Measurements from ENCODE around the gene TTN.

- TF ChIP-seq TARDBP (IDR thresholded peaks at IDR 0.05) (no peak), SP1 (IDR thresholded peaks at IDR 0.05) (no peak), NFRKB (IDR thresholded peaks at IDR 0.05) (no peak), PKNOX1 (IDR thresholded peaks at IDR 0.05) (no peak), SUZ12 (IDR thresholded peaks at IDR 0.05) (no peak), L3MBTL2 (conservative IDR thresholded peaks at IDR 0.05) (no peak), FOXK2 (IDR thresholded peaks at IDR 0.05) (no peak), FOXM1 (IDR thresholded peaks at IDR 0.05; ENCODE audit: borderline replicate concordance) (no peak), ARNT (IDR thresholded peaks at IDR 0.05) (no peak), ELF4 (IDR thresholded peaks at IDR 0.05) (no peak)
These were observed 23.3 kb downstream of the TTN start for GRCh38 chr2:178783889-178784288.
